Left lung (tissue), 10 donors: ENCODE measurements around the gene TMEM248. TPM values are rescaled to one million over a fixed set of nuclear protein-coding genes. Genes with fewer than 3 reads are reported as not detected.

Experiments
- ATAC-seq: fragments of 200-7000 bp; cut with Tn5 transposase; one replicate; pipeline ENCODE4 v1.9.1; 2020; ENCODE audit warnings: moderate library complexity
- DNase-seq, 4 donors: peaks; one replicate each; pipeline ENCODE4 v3.0.0-alpha.2; 2013 to 2020
- H3K27ac ChIP-seq, 2 donors: fragments of 200-600 bp; sonication (generic) in 1 of 2; one replicate each; pipeline versions ENCODE4 v1.5.0 to v1.8.0; 2020 to 2021
- H3K27me3 ChIP-seq, 2 donors: fragments of 200-600 bp; sonication (generic) in 1 of 2; one replicate each; pipeline versions ENCODE4 v1.5.0 to v1.8.0; 2020 to 2021
- H3K36me3 ChIP-seq, 2 donors: fragments of 200-600 bp; sonication (generic) in 1 of 2; one replicate each; pipeline versions ENCODE4 v1.5.0 to v1.8.0; 2020 to 2021
- H3K4me1 ChIP-seq, 2 donors: fragments of 200-600 bp; one replicate each; pipeline ENCODE4 v1.8.0; 2021
- H3K4me3 ChIP-seq, 2 donors: fragments of 200-600 bp; sonication (generic) in 1 of 2; one replicate each; pipeline versions ENCODE4 v1.5.0 to v1.8.0; 2020 to 2021; ENCODE audit warnings: mild to moderate bottlenecking in 1 of 2
- H3K9me3 ChIP-seq, 2 donors: fragments of 200-600 bp; sonication (generic) in 1 of 2; one replicate each; pipeline versions ENCODE4 v1.5.0 to v1.8.0; 2020 to 2021
- intact Hi-C, 2 donors: fragments of 100-400 bp; cut with DNase I; formaldehyde crosslinking; loops; one replicate each; pipeline versions ENCODE4 v1.11.2 to v1.14.2; 2022
- polyA plus RNA-seq, 6 donors: library from polyadenylated mRNA; unstranded; fragments of 120-200 nt; gene quantifications; one replicate each; pipeline ENCODE4 v1.2.1, GENCODE V29; 2013; ENCODE audit not compliant: insufficient read length in 6 of 6
- total RNA-seq, 2 donors: library from RNA; stranded (reverse); fragmentation: NEBNext Ultra II Directional; extraction: Animal tissue kit (Norgen Biotek cat#: 25700); gene quantifications; one replicate each; pipeline ENCODE4 v1.2.1, GENCODE V29; 2021
- TF ChIP-seq, protein P1 (sequence below), 2 donors: fragments of 200-600 bp; sonication (generic) in 1 of 2; IDR thresholded peaks; one replicate each; pipeline versions ENCODE4 v1.5.0 to v1.8.0; 2021; ENCODE audit warnings: antibody characterized with exemption in 2 of 2
- donor health status: DM: no; HTN: yes; CAD: no.
- donor health status: DM: no; HTN: no; CAD: no.

The TMEM248 gene
- total and polyA plus RNA-seq, 8 donors: 64.5 to 103 (median 81.6) TPM

DNA sequence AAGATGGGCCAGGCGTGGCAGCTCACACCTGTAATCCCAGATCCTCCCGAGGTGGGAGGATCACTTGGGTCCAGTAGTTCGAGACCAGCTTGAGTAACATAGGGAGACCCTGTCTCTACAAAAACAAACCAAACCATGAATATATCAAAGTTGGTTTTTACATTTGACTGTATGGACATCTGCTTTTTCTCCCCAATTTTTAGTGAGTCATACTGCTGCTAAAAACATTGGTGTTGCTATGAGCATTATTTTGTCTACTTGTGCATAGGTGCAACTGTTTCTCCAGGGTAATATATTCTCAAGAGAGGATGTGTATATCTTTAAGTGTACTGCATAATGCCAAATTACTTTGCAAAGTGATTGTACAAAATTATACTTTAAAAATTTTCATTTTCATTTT, 769 bp upstream of the TMEM248 start:
- H3K27me3 ChIP-seq: no peaks in the 10 kb centered on the region
- TF ChIP-seq, protein P1, sequence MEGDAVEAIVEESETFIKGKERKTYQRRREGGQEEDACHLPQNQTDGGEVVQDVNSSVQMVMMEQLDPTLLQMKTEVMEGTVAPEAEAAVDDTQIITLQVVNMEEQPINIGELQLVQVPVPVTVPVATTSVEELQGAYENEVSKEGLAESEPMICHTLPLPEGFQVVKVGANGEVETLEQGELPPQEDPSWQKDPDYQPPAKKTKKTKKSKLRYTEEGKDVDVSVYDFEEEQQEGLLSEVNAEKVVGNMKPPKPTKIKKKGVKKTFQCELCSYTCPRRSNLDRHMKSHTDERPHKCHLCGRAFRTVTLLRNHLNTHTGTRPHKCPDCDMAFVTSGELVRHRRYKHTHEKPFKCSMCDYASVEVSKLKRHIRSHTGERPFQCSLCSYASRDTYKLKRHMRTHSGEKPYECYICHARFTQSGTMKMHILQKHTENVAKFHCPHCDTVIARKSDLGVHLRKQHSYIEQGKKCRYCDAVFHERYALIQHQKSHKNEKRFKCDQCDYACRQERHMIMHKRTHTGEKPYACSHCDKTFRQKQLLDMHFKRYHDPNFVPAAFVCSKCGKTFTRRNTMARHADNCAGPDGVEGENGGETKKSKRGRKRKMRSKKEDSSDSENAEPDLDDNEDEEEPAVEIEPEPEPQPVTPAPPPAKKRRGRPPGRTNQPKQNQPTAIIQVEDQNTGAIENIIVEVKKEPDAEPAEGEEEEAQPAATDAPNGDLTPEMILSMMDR (IDR thresholded peaks at IDR 0.05): no peak
- H3K4me3 ChIP-seq: peak overlapping the region; percentile 76 to 86
- H3K9me3 ChIP-seq: no peaks in the 10 kb centered on the region
- H3K4me1 ChIP-seq: peaks cover 18 to 26% of the 10 kb centered on the region in 2 donors
- peaks cover 0 to 12% of the 10 kb centered on the region in 2 donors for H3K36me3 ChIP-seq
- DNase-seq (no peak), ATAC-seq (no peak)
- H3K27ac ChIP-seq: peak overlapping the region in 1 of 2 donors; percentile 86
- intact Hi-C loops: no loop called here

DNA sequence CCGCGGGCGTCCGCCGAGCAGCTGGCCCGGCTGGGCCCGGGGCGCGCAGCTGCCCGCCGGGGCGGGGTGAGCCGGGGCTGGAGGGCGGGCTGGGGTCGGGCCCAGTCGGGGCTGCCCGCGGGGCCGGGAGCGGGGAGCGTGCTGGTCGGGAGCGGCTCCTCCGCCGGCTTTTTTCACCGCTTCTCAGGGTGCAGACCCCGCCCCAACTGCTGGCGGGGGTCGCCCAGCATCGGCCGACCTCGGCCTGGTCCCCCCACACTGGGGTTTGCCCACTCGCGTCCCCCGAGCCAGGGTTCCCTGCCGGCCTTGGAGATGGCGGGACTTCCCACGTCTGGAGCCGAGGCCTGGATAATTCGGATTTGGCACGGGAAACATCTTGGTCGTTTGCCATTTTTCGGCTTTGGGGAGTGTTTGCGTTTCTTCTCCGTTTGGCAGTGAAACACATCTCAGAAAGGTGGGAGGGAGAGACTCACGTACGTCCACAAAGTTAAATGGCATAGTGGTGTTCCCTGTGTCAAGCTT, 432 bp downstream of the TMEM248 start:
- ATAC-seq: peak; percentile 56
- intact Hi-C loops: no loop called here
- H3K9me3 ChIP-seq: no peaks in the 10 kb centered on the region
- H3K27me3 ChIP-seq: no peaks in the 10 kb centered on the region
- H3K4me3 ChIP-seq: peak overlapping the region; percentile 76 to 86
- TF ChIP-seq, protein P1 (IDR thresholded peaks at IDR 0.05): no peak
- H3K4me1 ChIP-seq: peaks cover 18 to 35% of the 10 kb centered on the region in 2 donors
- DNase-seq: peak; percentile 43 to 82 (median 56)
- H3K36me3 ChIP-seq: peaks cover 0 to 12% of the 10 kb centered on the region in 2 donors
- peak overlapping the region; percentile 10 to 86 for H3K27ac ChIP-seq

DNA sequence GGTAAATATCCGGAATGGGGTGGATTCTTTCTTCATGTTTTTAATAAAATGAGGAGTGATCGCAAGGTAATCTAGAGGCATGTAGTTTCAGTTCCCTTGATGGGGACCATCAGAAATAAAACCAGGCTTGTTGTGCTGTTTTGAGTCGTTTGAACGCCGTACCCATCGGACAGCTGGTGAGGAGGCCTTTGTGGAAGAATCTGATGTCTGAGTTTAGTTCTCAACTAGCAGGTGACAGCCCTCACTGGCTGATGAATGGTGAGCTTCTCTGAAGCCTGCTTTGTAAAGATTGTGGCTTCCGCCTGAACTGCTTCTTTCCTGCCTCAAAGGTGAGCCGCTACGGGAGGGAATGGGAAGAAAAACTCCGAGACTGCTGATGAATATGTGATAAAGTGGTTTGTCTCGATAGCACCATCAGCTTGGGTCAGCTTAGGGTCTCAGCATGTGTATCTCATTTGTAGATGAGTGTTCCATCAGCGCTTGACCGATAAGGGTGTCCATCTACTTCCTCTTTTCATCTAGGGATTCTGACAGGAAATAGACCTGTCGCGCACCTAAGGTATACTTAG, 977 bp downstream of the TMEM248 start:
- peak overlapping the region; percentile 76 to 86 for H3K4me3 ChIP-seq
- intact Hi-C loops: no loop called here
- ATAC-seq (no peak), DNase-seq (peak in 1 of 4 donors; percentile 3)
- no peaks in the 10 kb centered on the region for H3K9me3 ChIP-seq
- peaks cover 18 to 39% of the 10 kb centered on the region in 2 donors for H3K4me1 ChIP-seq
- TF ChIP-seq, protein P1 (IDR thresholded peaks at IDR 0.05): no peak
- H3K27me3 ChIP-seq: no peaks in the 10 kb centered on the region
- H3K27ac ChIP-seq: peak overlapping the region; percentile 10 to 86
- H3K36me3 ChIP-seq: peaks cover 0 to 12% of the 10 kb centered on the region in 2 donors

DNA sequence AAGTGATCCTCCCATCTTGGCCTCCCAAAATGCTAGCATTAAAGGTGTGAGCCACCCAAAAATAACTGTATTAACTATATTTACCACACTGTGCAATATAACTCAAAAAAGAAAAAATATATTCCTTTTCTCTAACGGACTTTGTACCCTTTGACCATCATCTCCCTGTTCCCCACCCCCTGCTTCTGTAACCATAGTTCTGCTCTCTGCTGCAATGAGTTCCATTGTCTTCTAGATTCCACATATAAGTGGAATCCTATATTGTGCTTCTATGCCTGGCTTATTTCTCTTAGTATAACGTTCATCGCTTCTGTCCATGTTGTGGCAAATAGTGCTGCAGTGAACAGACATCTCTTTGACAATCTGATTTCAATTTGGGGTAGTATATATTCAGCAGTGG, 4.2 kb downstream of the TMEM248 start:
- no peaks in the 10 kb centered on the region for H3K27me3 ChIP-seq
- no peak overlapping the region for H3K27ac ChIP-seq
- no peaks in the 10 kb centered on the region for H3K9me3 ChIP-seq
- intact Hi-C loops: no loop called here
- H3K4me3 ChIP-seq: no peak overlapping the region
- TF ChIP-seq, protein P1 (IDR thresholded peaks at IDR 0.05): no peak
- peaks cover 0 to 23% of the 10 kb centered on the region in 2 donors for H3K36me3 ChIP-seq
- DNase-seq (no peak), ATAC-seq (no peak)
- H3K4me1 ChIP-seq: peaks cover 17 to 57% of the 10 kb centered on the region in 2 donors

DNA sequence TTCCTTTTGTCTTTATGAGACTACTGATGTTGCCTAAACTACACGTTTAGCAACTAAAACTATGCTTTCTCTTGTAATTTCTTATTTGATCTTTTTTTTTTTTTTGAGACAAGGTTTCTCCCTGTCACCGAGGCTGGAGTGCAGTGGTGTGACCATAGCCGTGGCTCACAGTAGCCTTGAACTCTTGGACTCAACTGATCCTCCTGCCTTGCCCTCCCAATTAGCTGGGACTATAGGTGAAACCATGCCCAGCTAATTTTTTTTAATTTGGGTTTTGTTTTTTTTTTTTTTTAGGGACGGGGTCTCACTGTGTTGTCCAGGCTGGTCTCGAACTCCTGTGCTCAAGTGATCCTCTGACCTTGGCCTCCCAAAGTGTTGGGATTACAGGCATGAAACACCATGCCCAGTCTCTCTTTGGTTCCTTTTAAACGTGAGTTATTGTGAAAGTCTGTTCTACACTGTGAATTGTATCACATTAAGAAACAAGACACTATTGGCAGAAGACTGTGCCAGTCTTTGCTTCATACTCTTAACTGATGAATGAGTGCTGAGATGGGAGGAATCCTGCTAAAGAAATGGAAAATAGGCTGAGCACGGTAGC, 6.4 kb downstream of the TMEM248 start:
- intact Hi-C loops: no loop called here
- Histone ChIP-seq H3K4me3 (no peak overlapping the region), H3K36me3 (peaks cover 0 to 29% of the 10 kb centered on the region in 2 donors), H3K27me3 (no peaks in the 10 kb centered on the region), H3K4me1 (peaks cover 10 to 52% of the 10 kb centered on the region in 2 donors), H3K9me3 (no peaks in the 10 kb centered on the region), H3K27ac (no peak overlapping the region)
- TF ChIP-seq, protein P1 (IDR thresholded peaks at IDR 0.05): no peak
- ATAC-seq (no peak), DNase-seq (no peak)
